ENCODE results near the gene NR2F2. TPM values are rescaled to one million over a fixed set of nuclear protein-coding genes. Genes with fewer than 3 reads are reported as not detected.

NR2F2 gene
- total RNA-seq, 1 experiment from 2014 or later: 140 TPM

DNA sequence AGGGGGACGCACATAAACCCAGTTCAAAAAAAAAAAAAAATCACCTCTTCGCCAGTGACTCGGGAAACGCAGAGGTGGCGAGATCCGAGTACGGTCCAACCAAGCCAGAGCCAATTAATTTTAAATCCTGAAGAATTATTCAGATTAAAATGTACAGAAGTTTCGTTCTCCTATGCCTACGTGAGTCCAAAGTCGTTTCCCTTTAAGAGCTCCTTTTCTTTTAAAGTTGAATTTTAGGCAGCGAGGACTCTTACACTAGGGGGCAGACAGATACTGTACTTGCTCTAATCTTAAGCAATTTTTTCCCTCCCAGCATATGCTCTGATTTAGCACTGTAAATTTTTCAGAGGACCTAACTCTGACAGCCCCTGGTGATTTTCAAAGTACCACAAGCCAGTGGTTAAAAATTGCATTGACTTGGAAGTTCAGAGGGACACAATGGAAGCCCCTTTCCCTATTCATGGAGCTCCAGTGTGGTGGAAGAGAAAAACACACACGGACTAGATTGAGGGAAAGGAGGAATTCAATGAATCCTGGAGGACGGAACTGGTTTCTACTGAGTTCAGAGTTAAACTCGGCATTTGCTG is 3.3 kb upstream of the NR2F2 start:
- Mint-ChIP-seq H3K36me3 (ENCODE audit: insufficient read depth, unreplicated experiment) (peaks cover 66% of the 10 kb centered on the region), H3K4me1 (ENCODE audit: low read depth, unreplicated experiment) (peaks cover 41% of the 10 kb centered on the region), H3K4me3 (ENCODE audit: unreplicated experiment) (peak overlapping the region; percentile 83)

GRCh38 chr15:96328181-96328876 is 2.2 kb upstream of the NR2F2 start:
- H3K9me3 ChIP-seq: no peaks in the 10 kb centered on the region
- peaks cover 2% of the 10 kb centered on the region; the same call in 1 of the 2 replicates for H3K36me3 ChIP-seq (ENCODE audit: control insufficient read depth, insufficient read depth, low read length)
- Mint-ChIP-seq H3K36me3 (ENCODE audit: insufficient read depth, unreplicated experiment) (peaks cover 77% of the 10 kb centered on the region), H3K27ac (ENCODE audit: unreplicated experiment) (peak overlapping the region; percentile 84), H3K27me3 (ENCODE audit: insufficient read depth, unreplicated experiment) (no peaks in the 10 kb centered on the region), H3K9me3 (ENCODE audit: unreplicated experiment) (no peaks in the 10 kb centered on the region), H3K4me1 (ENCODE audit: low read depth, unreplicated experiment) (peaks cover 36% of the 10 kb centered on the region), H3K4me3 (ENCODE audit: unreplicated experiment) (peak overlapping the region; percentile 83)
- ChIA-PET POLR2A (interaction anchor here (2.8 kb wide), 1 partner anchor 103 kb away, joined by 24 read pairs; no protein-coding TSS in a partner anchor), CTCF (interaction anchor here (0.9 to 1.9 kb wide), 3 partner anchors 8 to 406 kb away, joined by 3 to 23 read pairs (median 12); no protein-coding TSS in a partner anchor)
- intact Hi-C loops (cut with micrococcal nuclease; ENCODE audit: unreplicated experiment): loop anchor here (5.0 kb wide), 2 partner anchors 541 to 566 kb away; no protein-coding TSS in a partner anchor
- peak overlapping the region; percentile 80 for H3K4me3 ChIP-seq (ENCODE audit: low read depth, low read length)
- H3K4me1 ChIP-seq: peaks cover 26% of the 10 kb centered on the region
- no TSS peak for BruUV-seq (replicated peaks)
- H3K27me3 ChIP-seq (replicated peaks; ENCODE audit: control insufficient read depth, insufficient read depth, low read length): no peaks in the 10 kb centered on the region
- DNase-seq: no peak
- no peak for TF ChIP-seq CTCF (IDR thresholded peaks at IDR 0.05; ENCODE audit: insufficient read depth in 1 of 2, low read depth in 1 of 2, low read length in 1 of 2, severe bottlenecking in 1 of 2, unreplicated experiment in 1 of 2)

More for the DNA sequence above, 3.3 kb upstream of the NR2F2 start:
- peaks cover under 1% of the 10 kb centered on the region; the same call in 1 of the 2 replicates for H3K36me3 ChIP-seq (ENCODE audit: control insufficient read depth, insufficient read depth, low read length)
- BruUV-seq (replicated peaks): no TSS peak
- TF ChIP-seq CTCF (IDR thresholded peaks at IDR 0.05; ENCODE audit: insufficient read depth in 1 of 2, low read depth in 1 of 2, low read length in 1 of 2, severe bottlenecking in 1 of 2, unreplicated experiment in 1 of 2): peak; percentile 52 to 72
- no peaks in the 10 kb centered on the region for H3K9me3 ChIP-seq
- peak in 1 of 2 experiments; percentile 60 for DNase-seq
- CTCF ChIA-PET: interaction anchor here (0.5 to 1.9 kb wide), 23 partner anchors 9 to 681 kb away, joined by 3 to 23 read pairs (median 3); no protein-coding TSS in a partner anchor
- peak overlapping the region; percentile 84 for H3K27ac Mint-ChIP-seq (ENCODE audit: unreplicated experiment)
- H3K9me3 Mint-ChIP-seq (ENCODE audit: unreplicated experiment): no peaks in the 10 kb centered on the region
- H3K4me1 ChIP-seq: peaks cover 33% of the 10 kb centered on the region
- intact Hi-C loops (cut with micrococcal nuclease; ENCODE audit: unreplicated experiment): loop anchor here (1.0 to 5.0 kb wide), 4 partner anchors 13 to 565 kb away; no protein-coding TSS in a partner anchor
- H3K27me3 Mint-ChIP-seq (ENCODE audit: insufficient read depth, unreplicated experiment): no peaks in the 10 kb centered on the region
- H3K27me3 ChIP-seq (replicated peaks; ENCODE audit: control insufficient read depth, insufficient read depth, low read length): no peaks in the 10 kb centered on the region
- POLR2A ChIA-PET: interaction anchor here (0.6 to 2.8 kb wide), 9 partner anchors 8 to 204 kb away, joined by 3 to 24 read pairs (median 6); no protein-coding TSS in a partner anchor
- peak overlapping the region; percentile 80 for H3K4me3 ChIP-seq (ENCODE audit: low read depth, low read length)

DNA sequence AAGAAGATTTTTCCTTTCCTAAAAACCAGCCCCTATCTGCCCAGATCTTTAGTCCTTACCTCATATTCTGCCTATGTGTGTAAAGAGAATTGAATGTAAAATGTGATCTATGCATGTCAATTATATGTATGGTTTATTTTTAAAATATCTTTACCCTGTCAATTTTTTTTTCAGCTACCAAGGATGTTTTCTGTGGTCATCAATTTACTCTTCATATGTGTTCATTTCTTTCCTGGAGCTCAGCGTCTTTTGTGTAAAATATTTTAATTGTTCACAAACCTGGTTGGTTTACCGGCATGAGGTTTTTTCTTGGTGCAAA is 1.7 kb upstream of the NR2F2 start:
- Mint-ChIP-seq H3K27me3 (ENCODE audit: insufficient read depth, unreplicated experiment) (no peaks in the 10 kb centered on the region), H3K9me3 (ENCODE audit: unreplicated experiment) (no peaks in the 10 kb centered on the region), H3K4me1 (ENCODE audit: low read depth, unreplicated experiment) (peaks cover 32% of the 10 kb centered on the region), H3K4me3 (ENCODE audit: unreplicated experiment) (peak overlapping the region; percentile 83), H3K27ac (ENCODE audit: unreplicated experiment) (peak overlapping the region; percentile 84), H3K36me3 (ENCODE audit: insufficient read depth, unreplicated experiment) (peaks cover 82% of the 10 kb centered on the region)
- no TSS peak for BruUV-seq (replicated peaks)
- intact Hi-C loops (cut with micrococcal nuclease; ENCODE audit: unreplicated experiment): loop anchor here (5.0 kb wide), 2 partner anchors 542 to 567 kb away; no protein-coding TSS in a partner anchor
- no peak for DNase-seq
- Histone ChIP-seq H3K36me3 (ENCODE audit: control insufficient read depth, insufficient read depth, low read length) (peaks cover 2% of the 10 kb centered on the region; the same call in 1 of the 2 replicates), H3K4me3 (ENCODE audit: low read depth, low read length) (no peak overlapping the region; the same call in 1 of the 2 replicates), H3K4me1 (peaks cover 21% of the 10 kb centered on the region), H3K27me3 (replicated peaks; ENCODE audit: control insufficient read depth, insufficient read depth, low read length) (no peaks in the 10 kb centered on the region), H3K9me3 (no peaks in the 10 kb centered on the region)
- ChIA-PET POLR2A (no interaction called here), CTCF (no interaction called here)
- TF ChIP-seq CTCF (IDR thresholded peaks at IDR 0.05; ENCODE audit: insufficient read depth in 1 of 2, low read depth in 1 of 2, low read length in 1 of 2, severe bottlenecking in 1 of 2, unreplicated experiment in 1 of 2): no peak

Measured in Caco-2 (cell line).